GM12872 (cell line): ENCODE measurements around the gene NRP2.

Experiments used
- CTCF ChIP-seq: IDR thresholded peaks from 3 replicates; pipeline ENCODE4 v1.5.1; 2011; ENCODE audit warnings: low read depth, mild to moderate bottlenecking, low read length, moderate library complexity; ENCODE audit not compliant: insufficient read depth

Gene NRP2

GRCh38 chr2:205655779-205656456, 26.4 kb upstream of the NRP2 start:
- no peak for TF ChIP-seq CTCF

GRCh38 chr2:205656461-205656860, 25.8 kb upstream of the NRP2 start:
- no peak for TF ChIP-seq CTCF

GRCh38 chr2:205656941-205657340, 25.4 kb upstream of the NRP2 start:
- TF ChIP-seq CTCF, result no peak

- TF ChIP-seq CTCF, result no peak
Measured at GRCh38 chr2:205657579-205657978, 24.7 kb upstream of the NRP2 start.

GRCh38 chr2:205658068-205658467, 24.2 kb upstream of the NRP2 start:
- no peak for TF ChIP-seq CTCF

GRCh38 chr2:205658572-205658971, 23.7 kb upstream of the NRP2 start:
- TF ChIP-seq CTCF, result no peak

- TF ChIP-seq CTCF, result no peak
Measured at GRCh38 chr2:205659922-205660321, 22.4 kb upstream of the NRP2 start.
